GM12878 (cell line): ENCODE data around the gene ZBTB16. TPM values are rescaled to one million over a fixed set of nuclear protein-coding genes. Genes with fewer than 3 reads are reported as not detected.

ENCODE experiments used
- ATAC-seq: fragments of 200-7000 bp; cut with Tn5 transposase; 3 replicates; pipeline ENCODE4 v1.9.1; 2020; ENCODE audit warnings: mild to moderate bottlenecking, moderate library complexity
- BruUV-seq: library from RNA; stranded (reverse); fragments of 400-500 nt; replicated peaks from 2 replicates; lab custom pipeline; 2021; lab: Mats Ljungman, UMichigan
- CTCF ChIA-PET: fragments of 300-600 bp; sonication (Branson Sonifier 250); formaldehyde crosslinking; extraction: SDS; loops from one replicate; lab custom pipeline; 2021; ENCODE audit warnings: inconsistent platforms; lab: Yijun Ruan, JAX
- POLR2A ChIA-PET: fragments of 350-600 bp; formaldehyde crosslinking; extraction: SDS; loops from one replicate; lab custom pipeline; 2021; ENCODE audit warnings: inconsistent platforms; lab: Charles Lee
- RAD21 ChIA-PET: fragments of 300-600 bp; sonication (Branson Sonifier 250); formaldehyde crosslinking; loops from one replicate; lab custom pipeline; 2023; ENCODE audit warnings: antibody characterized with exemption; ENCODE audit not compliant: unreplicated experiment; lab: Charles Lee
- SMC1A ChIA-PET: fragments of 300-600 bp; sonication (Branson Sonifier 250); formaldehyde crosslinking; loops from one replicate; lab custom pipeline; 2023; ENCODE audit not compliant: unreplicated experiment, uncharacterized antibody; lab: Charles Lee
- DNase-seq: peaks from one replicate; pipeline ENCODE4 v3.0.0-alpha.2; 2011; ENCODE audit warnings: low read depth, low spot score
- FAIRE-seq: peaks from 3 replicates; lab custom pipeline; 2011; peaks lifted over from hg19 to GRCh38; lab: Jason Lieb, UNC
- H2AFZ ChIP-seq: 2 replicates; pipeline ENCODE4 v1.6.0; 2011; ENCODE audit warnings: low read depth, low read length, control low read depth; ENCODE audit not compliant: control insufficient read depth
- H3K27ac ChIP-seq: 2 replicates; pipeline ENCODE4 v1.5.1; 2011; ENCODE audit warnings: control low read depth; ENCODE audit not compliant: control insufficient read depth, insufficient read depth
- H3K27me3 ChIP-seq, 2 experiments: replicated peaks in 1 of 2; 2 replicates each; pipeline versions ENCODE4 v1.6.0 to v1.6.1; 2011; ENCODE audit warnings: low read length in 1 of 2; ENCODE audit not compliant: control insufficient read depth in 2 of 2, insufficient read depth in 2 of 2
- H3K36me3 ChIP-seq, 2 experiments: 2 replicates each; pipeline ENCODE4 v1.5.1; 2011; ENCODE audit warnings: low read length in 1 of 2; ENCODE audit not compliant: control insufficient read depth in 2 of 2, insufficient read depth in 2 of 2
- H3K4me1 ChIP-seq: 2 replicates; pipeline ENCODE4 v1.6.1; 2011; ENCODE audit warnings: mild to moderate bottlenecking, low read length, moderate library complexity, mixed read lengths; ENCODE audit not compliant: control insufficient read depth, insufficient read depth
- H3K4me2 ChIP-seq: 2 replicates; pipeline ENCODE4 v1.6.0; 2011; ENCODE audit warnings: control low read depth; ENCODE audit not compliant: control insufficient read depth, insufficient read depth
- H3K4me3 ChIP-seq: fragments of 200-600 bp; sonication (generic); 2 replicates; pipeline ENCODE4 v1.5.1; 2016
- H3K79me2 ChIP-seq: 2 replicates; pipeline ENCODE4 v1.6.0; 2011; ENCODE audit warnings: low read length; ENCODE audit not compliant: control insufficient read depth, insufficient read depth
- H3K9ac ChIP-seq: 2 replicates; pipeline ENCODE4 v1.8.0; 2011; ENCODE audit warnings: low read length, control low read depth, mixed read lengths; ENCODE audit not compliant: control insufficient read depth, insufficient read depth
- H3K9me3 ChIP-seq: replicated peaks from 3 replicates; pipeline ENCODE4 v1.5.1; 2011; ENCODE audit warnings: mild to moderate bottlenecking, low read length; ENCODE audit not compliant: control insufficient read depth, insufficient read depth
- H4K20me1 ChIP-seq: 2 replicates; pipeline ENCODE4 v1.6.0; 2011; ENCODE audit not compliant: control insufficient read depth, insufficient read depth
- BHLHE40 ChIP-seq, 2 experiments: fragments of 450-650 bp in 1 of 2; IDR thresholded peaks; 2 replicates each; pipeline ENCODE4 v1.6.1; 2011 to 2017; ENCODE audit warnings: low read depth in 2 of 2, borderline replicate concordance in 1 of 2, improper control_type of control experiment in 1 of 2, low read length in 1 of 2, mild to moderate bottlenecking in 1 of 2
- EP300 ChIP-seq, 2 experiments: fragments of 150-350 bp in 1 of 2; IDR thresholded peaks; 2 replicates each; pipeline ENCODE4 v1.6.1; 2011 to 2012; ENCODE audit warnings: low read depth in 2 of 2, low read length in 2 of 2, borderline replicate concordance in 1 of 2, improper control_type of control experiment in 1 of 2, inconsistent platforms in 1 of 2; ENCODE audit not compliant: control insufficient read depth in 1 of 2
- ESRRA ChIP-seq: IDR thresholded peaks from 2 replicates; pipeline ENCODE4 v1.6.1; 2012; ENCODE audit warnings: mild to moderate bottlenecking, low read length, improper control_type of control experiment
- EZH2 ChIP-seq: IDR thresholded peaks from 2 replicates; pipeline ENCODE4 v1.6.1; 2012; ENCODE audit warnings: low read depth, mild to moderate bottlenecking, control low read depth, inconsistent platforms, low read length, borderline replicate concordance; ENCODE audit not compliant: control insufficient read depth
- HDGF ChIP-seq: fragments of 450-650 bp; IDR thresholded peaks from 2 replicates; pipeline ENCODE4 v1.6.1; 2016; ENCODE audit warnings: antibody characterized with exemption
- IKZF2 ChIP-seq, 2 experiments: fragments of 450-650 bp; IDR thresholded peaks; 2 replicates each; pipeline ENCODE4 v1.6.1; 2017; ENCODE audit warnings: mild to moderate bottlenecking in 2 of 2, moderate library complexity in 2 of 2
- POLR2A ChIP-seq: IDR thresholded peaks from 2 replicates; pipeline ENCODE4 v1.6.1; 2011; ENCODE audit warnings: low read depth, mild to moderate bottlenecking, low read length
- POU2F2 ChIP-seq: IDR thresholded peaks from 3 replicates; pipeline ENCODE4 v1.6.1; 2011; ENCODE audit warnings: low read depth, mild to moderate bottlenecking, low read length, borderline replicate concordance
- RB1 ChIP-seq: fragments of 450-650 bp; formaldehyde crosslinking; IDR thresholded peaks from 2 replicates; pipeline ENCODE4 v1.6.1; 2017; ENCODE audit warnings: mild to moderate bottlenecking, borderline replicate concordance
- SMAD1 ChIP-seq: fragments of 450-650 bp; IDR thresholded peaks from 2 replicates; pipeline ENCODE4 v1.6.1; 2018; ENCODE audit warnings: mild to moderate bottlenecking, low read depth; ENCODE audit not compliant: partially characterized antibody
- SMAD5 ChIP-seq: IDR thresholded peaks from 2 replicates; pipeline ENCODE4 v1.6.1; 2016; ENCODE audit warnings: antibody characterized with exemption, low read depth
- ZNF687 ChIP-seq: fragments of 450-650 bp; IDR thresholded peaks from 2 replicates; pipeline ENCODE4 v1.6.1; 2017; ENCODE audit warnings: mild to moderate bottlenecking, moderate library complexity
- WGBS: methylation state at CpG from one replicate; pipeline ENCODE4 v1.1.6; 2016; ENCODE audit warnings: low lambda C conversion rate; ENCODE audit not compliant: insufficient replicate concordance, insufficient coverage; ENCODE audit errors: missing lambda C conversion rate; 5-methylcytosine and 5-hydroxymethylcytosine counted together
- in situ Hi-C: fragments of 300-500 bp; cut with MboI; formaldehyde crosslinking; loops from 9 replicates; pipeline ENCODE4 v1.14.3; 2018; ENCODE audit warnings: mixed read lengths
- intact Hi-C: fragments of 100-400 bp; cut with micrococcal nuclease; formaldehyde crosslinking; loops from one replicate; pipeline ENCODE4 v1.14.2; 2022; ENCODE audit not compliant: unreplicated experiment
- polyA plus RNA-seq, 11 experiments: library from polyadenylated mRNA; depleted of rRNA in 4 of 11; unstranded in 6 of 11; stranded (reverse) in 5 of 11; fragments of >200 nt; fragmentation: Nextera tagmentation in 4 of 11; fragmentation: Illumina TruSeq in 1 of 11; extraction: Ambion mirVana in 4 of 11; extraction: Trizol in 1 of 11; gene quantifications; 1 replicate in 1 of 11; 2 replicates in 10 of 11; pipeline versions ENCODE4 v1.2.1 to v1.2.3, GENCODE V29; 2011 to 2016; ENCODE audit warnings: inconsistent platforms in 2 of 11, missing spikeins in 2 of 11, low read depth in 1 of 11
- total RNA-seq, 4 experiments: library from RNA; depleted of rRNA in 3 of 4; stranded (reverse); fragments of >200 nt in 3 of 4; fragmentation: Illumina TruSeq in 1 of 4; extraction: Trizol in 1 of 4; gene quantifications; 2 replicates each; pipeline versions ENCODE4 v1.2.1 to v1.2.3, GENCODE V29; 2013 to 2021

ZBTB16 gene
- total and polyA plus RNA-seq, 10 of the 15 experiments (the other 5 are each of a cell fraction or from before 2014, with no cell fraction given): 0.38 TPM; not detected in 9

- in situ Hi-C loops (no loop called here), intact Hi-C loops (no loop called here)
- no peak for DNase-seq
- peak; percentile 72 for FAIRE-seq
- no peaks in the 10 kb centered on the region for H3K4me1 ChIP-seq
- no TSS peak for BruUV-seq
- no peaks in the 10 kb centered on the region for H3K79me2 ChIP-seq
- 2% methylated on average over 7 of the region's 7 CpGs for WGBS
- no peak overlapping the region for H3K4me2 ChIP-seq
- no peaks in the 10 kb centered on the region; a peak in 1 of 4 replicates for H3K27me3 ChIP-seq
- TF ChIP-seq SMAD5 (no peak), EP300 (IDR thresholded peaks at IDR 0.05; ENCODE audit: borderline replicate concordance in 1 of 2, control insufficient read depth in 1 of 2, low read depth in 2 of 2, low read length in 2 of 2) (no peak)
- SMC1A ChIA-PET: interaction anchor here (0.6 kb wide), 1 partner anchor 130 kb away, joined by 3 read pairs; no protein-coding TSS in a partner anchor
- H3K4me3 ChIP-seq: no peak overlapping the region
- no peak overlapping the region for H2AFZ ChIP-seq
- CTCF ChIA-PET: no interaction called here
- no peak overlapping the region for H3K27ac ChIP-seq
- H3K9me3 ChIP-seq: peaks cover 1% of the 10 kb centered on the region; the same call in 2 of the 3 replicates
- H3K36me3 ChIP-seq: no peaks in the 10 kb centered on the region
- H3K9ac ChIP-seq: no peak overlapping the region
- no peaks in the 10 kb centered on the region for H4K20me1 ChIP-seq
- no peak; the same call in 2 of the 3 replicates for ATAC-seq
- POLR2A ChIA-PET: no interaction called here
- RAD21 ChIA-PET: no interaction called here
Measured at GRCh38 chr11:114187173-114187572, 127.7 kb downstream of the ZBTB16 start.

GRCh38 chr11:114188851-114189570 lies 129.5 kb downstream of the ZBTB16 start:
- Histone ChIP-seq H3K79me2 (no peaks in the 10 kb centered on the region), H3K27ac (no peak overlapping the region), H3K4me2 (no peak overlapping the region), H3K27me3 (no peaks in the 10 kb centered on the region), H3K4me1 (no peaks in the 10 kb centered on the region), H3K36me3 (no peaks in the 10 kb centered on the region), H4K20me1 (no peaks in the 10 kb centered on the region), H2AFZ (no peak overlapping the region), H3K4me3 (no peak overlapping the region), H3K9ac (no peak overlapping the region), H3K9me3 (peaks cover 1% of the 10 kb centered on the region; the same call in 2 of the 3 replicates)
- in situ Hi-C loops (no loop called here), intact Hi-C loops (no loop called here)
- ChIA-PET RAD21 (no interaction called here), SMC1A (no interaction called here), POLR2A (no interaction called here), CTCF (no interaction called here)
- DNase-seq (no peak), ATAC-seq (no peak), FAIRE-seq (no peak)
- 28% methylated on average over 3 of the region's 3 CpGs for WGBS
- no TSS peak for BruUV-seq
- TF ChIP-seq EZH2: no peak
- no peak for TF ChIP-seq ZNF687
- no peak for TF ChIP-seq HDGF
- no peak for TF ChIP-seq POLR2A
- no peak for TF ChIP-seq POU2F2
- TF ChIP-seq ESRRA: no peak
- no peak for TF ChIP-seq SMAD1
- TF ChIP-seq BHLHE40 (IDR thresholded peaks at IDR 0.05; ENCODE audit: borderline replicate concordance in 1 of 2, low read depth in 2 of 2, low read length in 1 of 2): no peak
- TF ChIP-seq RB1: no peak
- TF ChIP-seq IKZF2 (IDR thresholded peaks at IDR 0.05): no peak
